Lung (tissue), 12 donors: ENCODE measurements around the gene EPAS1. TPM values are rescaled to one million over a fixed set of nuclear protein-coding genes. Genes with fewer than 3 reads are reported as not detected.

Source experiments
- ATAC-seq: fragments of 200-7000 bp; cut with Tn5 transposase; one replicate; pipeline ENCODE4 v1.9.1; 2020; ENCODE audit warnings: moderate number of reproducible peaks; ENCODE audit not compliant: insufficient read depth, low FRiP score
- DNase-seq, 3 donors: peaks; one replicate each; pipeline ENCODE4 v3.0.0-alpha.2; 2013 to 2017
- H3K27ac ChIP-seq, 2 donors: one replicate each; pipeline ENCODE4 v1.5.1; 2013; ENCODE audit warnings: mild to moderate bottlenecking in 2 of 2, moderate library complexity in 2 of 2, control low read depth in 1 of 2, inconsistent platforms in 1 of 2, low read depth in 1 of 2, low read length in 1 of 2
- H3K27me3 ChIP-seq, 3 donors: one replicate each; pipeline ENCODE4 v1.5.1; 2013; ENCODE audit warnings: low read length in 2 of 3; ENCODE audit not compliant: control insufficient read depth in 3 of 3, insufficient read depth in 3 of 3
- H3K36me3 ChIP-seq, 4 donors: one replicate each; pipeline ENCODE4 v1.5.1; 2013; ENCODE audit warnings: low read length in 4 of 4, mild to moderate bottlenecking in 1 of 4, moderate library complexity in 1 of 4; ENCODE audit not compliant: control insufficient read depth in 4 of 4, insufficient read depth in 4 of 4
- H3K4me1 ChIP-seq, 5 donors: one replicate each; pipeline ENCODE4 v1.5.1; 2013; ENCODE audit warnings: low read length in 5 of 5, mild to moderate bottlenecking in 2 of 5, moderate library complexity in 1 of 5; ENCODE audit not compliant: control insufficient read depth in 5 of 5, insufficient read depth in 5 of 5
- H3K4me3 ChIP-seq: one replicate; pipeline ENCODE4 v1.5.1; 2013; ENCODE audit warnings: mild to moderate bottlenecking, control low read depth, moderate library complexity
- H3K9ac ChIP-seq, 2 donors: one replicate each; pipeline ENCODE4 v1.5.1; 2013; ENCODE audit warnings: low read length in 2 of 2, control low read depth in 1 of 2; ENCODE audit not compliant: insufficient read depth in 1 of 2
- H3K9me3 ChIP-seq, 4 donors: one replicate each; pipeline ENCODE4 v1.5.1; 2013; ENCODE audit warnings: low read length in 3 of 4, mild to moderate bottlenecking in 1 of 4, moderate library complexity in 1 of 4; ENCODE audit not compliant: control insufficient read depth in 4 of 4, insufficient read depth in 3 of 4
- WGBS, 2 donors: extraction: QIAGEN DNeasy Blood & Tissue Kit; methylation state at CpG; one replicate each; pipeline ENCODE4 v1.1.7; 2013; 5-methylcytosine and 5-hydroxymethylcytosine counted together
- polyA plus RNA-seq, 2 donors: library from polyadenylated mRNA; stranded (reverse); fragments of 200-250 nt; gene quantifications; one replicate each; pipeline ENCODE4 v1.2.1, GENCODE V29; 2013
- total RNA-seq, 2 donors: library from RNA; depleted of rRNA in 1 of 2; stranded (reverse); fragments of >200 nt in 1 of 2; gene quantifications; one replicate each; pipeline ENCODE4 v1.2.1, GENCODE V29; 2014 to 2021
- TF ChIP-seq, protein P1 (sequence below): IDR thresholded peaks from 2 replicates; pipeline ENCODE4 v1.5.1; 2012; ENCODE audit warnings: mild to moderate bottlenecking; ENCODE audit errors: control extremely low read depth, extremely low read depth
- donor health status: control.
- donor health status: control.
- donor health status: Bipolar disorder and iron deficiency.
- donor health status: healthy.
- donor health status: DM: yes; HTN: yes; CAD: no.

The EPAS1 gene
- total and polyA plus RNA-seq, 4 donors, result 233 to 1,051 (median 381) TPM

- TF ChIP-seq, protein P1, sequence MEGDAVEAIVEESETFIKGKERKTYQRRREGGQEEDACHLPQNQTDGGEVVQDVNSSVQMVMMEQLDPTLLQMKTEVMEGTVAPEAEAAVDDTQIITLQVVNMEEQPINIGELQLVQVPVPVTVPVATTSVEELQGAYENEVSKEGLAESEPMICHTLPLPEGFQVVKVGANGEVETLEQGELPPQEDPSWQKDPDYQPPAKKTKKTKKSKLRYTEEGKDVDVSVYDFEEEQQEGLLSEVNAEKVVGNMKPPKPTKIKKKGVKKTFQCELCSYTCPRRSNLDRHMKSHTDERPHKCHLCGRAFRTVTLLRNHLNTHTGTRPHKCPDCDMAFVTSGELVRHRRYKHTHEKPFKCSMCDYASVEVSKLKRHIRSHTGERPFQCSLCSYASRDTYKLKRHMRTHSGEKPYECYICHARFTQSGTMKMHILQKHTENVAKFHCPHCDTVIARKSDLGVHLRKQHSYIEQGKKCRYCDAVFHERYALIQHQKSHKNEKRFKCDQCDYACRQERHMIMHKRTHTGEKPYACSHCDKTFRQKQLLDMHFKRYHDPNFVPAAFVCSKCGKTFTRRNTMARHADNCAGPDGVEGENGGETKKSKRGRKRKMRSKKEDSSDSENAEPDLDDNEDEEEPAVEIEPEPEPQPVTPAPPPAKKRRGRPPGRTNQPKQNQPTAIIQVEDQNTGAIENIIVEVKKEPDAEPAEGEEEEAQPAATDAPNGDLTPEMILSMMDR, result no peak
- ATAC-seq (no peak), DNase-seq (no peak)
- Histone ChIP-seq H3K4me3 (no peak overlapping the region), H3K4me1 (peaks cover 22 to 76% (median 30%) of the 10 kb centered on the region in 5 donors), H3K9me3 (no peaks in the 10 kb centered on the region), H3K9ac (no peak overlapping the region), H3K27me3 (no peaks in the 10 kb centered on the region), H3K36me3 (no peaks in the 10 kb centered on the region), H3K27ac (peak overlapping the region; percentile 18 to 36)
- 74 to 85% methylated on average over 6 of the region's 6 CpGs for WGBS, 2 donors
Measured at GRCh38 chr2:46325182-46325928, 28.1 kb downstream of the EPAS1 start.

GRCh38 chr2:46326231-46326980, 29.2 kb downstream of the EPAS1 start:
- H3K9me3 ChIP-seq, result no peaks in the 10 kb centered on the region
- 45 to 61% methylated on average over 8 of the region's 8 CpGs for WGBS, 2 donors
- peak overlapping the region in 1 of 2 donors; percentile 66 for H3K27ac ChIP-seq
- no peak for ATAC-seq
- no peaks in the 10 kb centered on the region for H3K27me3 ChIP-seq
- H3K36me3 ChIP-seq, result no peaks in the 10 kb centered on the region
- no peak overlapping the region for H3K4me3 ChIP-seq
- DNase-seq, result no peak
- H3K4me1 ChIP-seq, result peaks cover 27 to 77% (median 35%) of the 10 kb centered on the region in 5 donors
- TF ChIP-seq, protein P1, result no peak
- H3K9ac ChIP-seq, result no peak overlapping the region

- DNase-seq (no peak), ATAC-seq (no peak)
- peaks cover 36 to 77% (median 42%) of the 10 kb centered on the region in 5 donors for H3K4me1 ChIP-seq
- H3K27ac ChIP-seq, result peak overlapping the region in 1 of 2 donors; percentile 71
- H3K27me3 ChIP-seq, result no peaks in the 10 kb centered on the region
- no peaks in the 10 kb centered on the region for H3K9me3 ChIP-seq
- H3K36me3 ChIP-seq, result no peaks in the 10 kb centered on the region
- TF ChIP-seq, protein P1, result no peak
- H3K4me3 ChIP-seq, result no peak overlapping the region
- no peak overlapping the region for H3K9ac ChIP-seq
- WGBS, 2 donors, result 73 to 83% methylated on average over 4 of the region's 4 CpGs
Measured at GRCh38 chr2:46327627-46328026, 30.4 kb downstream of the EPAS1 start.
